HEK293 (cell line): ENCODE measurements around the gene DISC1.

Experiments used
- ZNF335 ChIP-seq: fragments of 450-650 bp; formaldehyde crosslinking; conservative IDR thresholded peaks from 2 replicates; pipeline ENCODE4 v1.5.1; 2016; ENCODE audit warnings: missing biosample characterization, missing genetic modification characterization
- TF ChIP-seq, protein P1 (sequence below): fragments of 450-650 bp; formaldehyde crosslinking; IDR thresholded peaks from 2 replicates; pipeline ENCODE4 v1.5.1; 2016; ENCODE audit warnings: missing biosample characterization, missing genetic modification characterization

DNA sequence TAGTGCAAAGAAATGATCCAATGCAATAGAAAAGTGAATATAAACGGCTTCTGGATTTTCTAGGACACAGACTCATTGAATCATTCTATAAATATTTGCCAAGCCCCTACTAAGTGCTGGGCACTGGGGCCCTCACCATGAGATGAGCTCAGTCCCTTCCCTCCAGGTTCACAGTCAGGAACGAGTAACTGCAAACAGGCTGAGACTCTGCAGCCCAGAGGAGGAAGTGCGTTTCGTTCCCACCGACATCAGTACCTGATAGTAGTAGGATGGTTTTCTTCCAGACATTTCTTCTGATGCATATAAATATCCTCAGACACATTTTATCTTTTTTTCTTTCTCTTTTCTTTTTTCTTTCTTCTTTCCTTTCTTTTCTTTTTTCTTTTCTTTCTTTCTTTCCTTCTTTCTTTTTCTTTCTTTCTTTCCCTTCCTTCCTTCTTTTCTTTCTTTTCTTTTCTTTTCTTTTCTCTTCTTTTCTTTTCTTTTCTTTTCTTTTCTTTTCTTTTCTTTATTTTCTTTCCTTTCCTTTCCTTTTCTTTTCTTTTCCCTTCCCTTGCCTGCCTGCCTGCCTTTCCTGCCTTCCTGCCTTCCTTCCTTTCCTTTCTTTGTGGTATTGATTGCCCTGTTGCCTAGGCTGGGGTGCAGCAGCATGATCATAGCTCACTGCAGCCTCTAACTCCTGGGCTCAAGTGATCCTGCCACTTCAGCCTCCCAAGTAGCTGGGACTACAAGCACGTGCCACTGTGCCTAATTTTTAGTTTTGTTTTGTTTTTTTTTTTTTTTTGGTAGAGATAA lies 135.4 kb downstream of the DISC1 start:
- TF ChIP-seq, protein P1, sequence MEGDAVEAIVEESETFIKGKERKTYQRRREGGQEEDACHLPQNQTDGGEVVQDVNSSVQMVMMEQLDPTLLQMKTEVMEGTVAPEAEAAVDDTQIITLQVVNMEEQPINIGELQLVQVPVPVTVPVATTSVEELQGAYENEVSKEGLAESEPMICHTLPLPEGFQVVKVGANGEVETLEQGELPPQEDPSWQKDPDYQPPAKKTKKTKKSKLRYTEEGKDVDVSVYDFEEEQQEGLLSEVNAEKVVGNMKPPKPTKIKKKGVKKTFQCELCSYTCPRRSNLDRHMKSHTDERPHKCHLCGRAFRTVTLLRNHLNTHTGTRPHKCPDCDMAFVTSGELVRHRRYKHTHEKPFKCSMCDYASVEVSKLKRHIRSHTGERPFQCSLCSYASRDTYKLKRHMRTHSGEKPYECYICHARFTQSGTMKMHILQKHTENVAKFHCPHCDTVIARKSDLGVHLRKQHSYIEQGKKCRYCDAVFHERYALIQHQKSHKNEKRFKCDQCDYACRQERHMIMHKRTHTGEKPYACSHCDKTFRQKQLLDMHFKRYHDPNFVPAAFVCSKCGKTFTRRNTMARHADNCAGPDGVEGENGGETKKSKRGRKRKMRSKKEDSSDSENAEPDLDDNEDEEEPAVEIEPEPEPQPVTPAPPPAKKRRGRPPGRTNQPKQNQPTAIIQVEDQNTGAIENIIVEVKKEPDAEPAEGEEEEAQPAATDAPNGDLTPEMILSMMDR = no peak
- TF ChIP-seq ZNF335 (tag by site-specific recombination) = no peak
